ENCODE results near the gene AIFM2. TPM values are rescaled to one million over a fixed set of nuclear protein-coding genes. Genes with fewer than 3 reads are reported as not detected.

AIFM2 gene
- total RNA-seq, 1 donor from 2014 or later = 16.8 TPM

- no peaks in the 10 kb centered on the region for H3K9me3 ChIP-seq (replicated peaks)
- intact Hi-C loops (cut with micrococcal nuclease) = no loop called here
- H3K36me3 ChIP-seq = peaks cover 71% of the 10 kb centered on the region
- TF ChIP-seq CTCF (IDR thresholded peaks at IDR 0.05; ENCODE audit: borderline replicate concordance) = no peak
- H3K4me1 ChIP-seq = no peaks in the 10 kb centered on the region
- H3K27me3 ChIP-seq (ENCODE audit: low read depth) = no peaks in the 10 kb centered on the region
- H3K27ac ChIP-seq (replicated peaks) = no peak overlapping the region
- H3K4me3 ChIP-seq = no peak overlapping the region
- DNase-seq = no peak
Measured at GRCh38 chr10:70096016-70096704, 36.5 kb downstream of the AIFM2 start.

- no peaks in the 10 kb centered on the region for H3K4me1 ChIP-seq
- no peak for DNase-seq
- no peaks in the 10 kb centered on the region for H3K27me3 ChIP-seq (ENCODE audit: low read depth)
- intact Hi-C loops (cut with micrococcal nuclease) = no loop called here
- no peak for TF ChIP-seq CTCF (IDR thresholded peaks at IDR 0.05; ENCODE audit: borderline replicate concordance)
- peaks cover 67% of the 10 kb centered on the region for H3K36me3 ChIP-seq
- no peaks in the 10 kb centered on the region for H3K9me3 ChIP-seq (replicated peaks)
- H3K27ac ChIP-seq (replicated peaks) = no peak overlapping the region
- no peak overlapping the region for H3K4me3 ChIP-seq
Measured at GRCh38 chr10:70094250-70094649, 38.4 kb downstream of the AIFM2 start.

- no peaks in the 10 kb centered on the region for H3K4me1 ChIP-seq
- H3K27ac ChIP-seq (replicated peaks) = no peak overlapping the region
- H3K4me3 ChIP-seq = no peak overlapping the region
- no peaks in the 10 kb centered on the region for H3K9me3 ChIP-seq (replicated peaks)
- no peaks in the 10 kb centered on the region for H3K27me3 ChIP-seq (ENCODE audit: low read depth)
- H3K36me3 ChIP-seq = peaks cover 60% of the 10 kb centered on the region
- intact Hi-C loops (cut with micrococcal nuclease) = no loop called here
- TF ChIP-seq CTCF (IDR thresholded peaks at IDR 0.05; ENCODE audit: borderline replicate concordance) = no peak
- no peak for DNase-seq
Measured at GRCh38 chr10:70093335-70093944, 39.2 kb downstream of the AIFM2 start.

- H3K27ac ChIP-seq (replicated peaks) = no peak overlapping the region
- peaks cover 60% of the 10 kb centered on the region for H3K36me3 ChIP-seq
- no peak overlapping the region for H3K4me3 ChIP-seq
- no peaks in the 10 kb centered on the region for H3K9me3 ChIP-seq (replicated peaks)
- intact Hi-C loops (cut with micrococcal nuclease) = no loop called here
- no peak for TF ChIP-seq CTCF (IDR thresholded peaks at IDR 0.05; ENCODE audit: borderline replicate concordance)
- no peak for DNase-seq
- H3K4me1 ChIP-seq = no peaks in the 10 kb centered on the region
- H3K27me3 ChIP-seq (ENCODE audit: low read depth) = no peaks in the 10 kb centered on the region
Measured at GRCh38 chr10:70092389-70092718, 40.3 kb downstream of the AIFM2 start.

GRCh38 chr10:70090951-70091350 is 41.7 kb downstream of the AIFM2 start:
- intact Hi-C loops (cut with micrococcal nuclease) = no loop called here
- Histone ChIP-seq H3K4me1 (no peaks in the 10 kb centered on the region), H3K27me3 (ENCODE audit: low read depth) (no peaks in the 10 kb centered on the region), H3K4me3 (no peak overlapping the region), H3K27ac (replicated peaks) (no peak overlapping the region), H3K9me3 (replicated peaks) (no peaks in the 10 kb centered on the region), H3K36me3 (peaks cover 48% of the 10 kb centered on the region)
- no peak for DNase-seq
- TF ChIP-seq CTCF (IDR thresholded peaks at IDR 0.05; ENCODE audit: borderline replicate concordance) = no peak

Data from left ventricle myocardium inferior (tissue), 1 donor.